ENCODE data around the gene TBC1D9.

DNA sequence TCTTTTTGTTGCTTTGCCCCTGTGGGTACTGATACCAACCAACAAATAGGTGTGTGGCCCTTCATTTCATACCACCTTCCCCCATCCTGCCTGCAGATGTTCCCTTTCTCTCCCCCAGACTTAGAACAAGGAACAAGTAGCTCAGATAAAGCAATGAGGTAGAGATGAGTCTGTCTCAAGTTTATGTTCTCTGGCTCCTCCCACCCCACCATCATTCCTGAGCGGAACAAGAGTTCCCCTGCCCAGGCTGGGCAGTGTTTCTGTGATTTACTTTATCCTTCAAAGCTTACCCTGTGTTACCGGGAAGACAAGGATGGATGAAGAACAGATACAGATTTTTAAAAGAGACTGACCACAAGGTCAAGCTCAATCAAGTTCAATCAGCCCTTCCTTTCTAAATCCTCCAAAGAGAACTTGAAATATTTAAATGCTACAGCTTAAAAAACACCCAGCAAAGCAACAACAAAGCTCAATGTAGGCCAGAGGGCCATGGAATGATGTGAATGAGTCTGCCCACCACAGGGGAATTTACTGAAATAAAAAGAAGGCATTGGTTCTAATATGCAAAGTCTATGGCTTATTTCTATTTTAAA lies 107.4 kb downstream of the TBC1D9 start:
- TF ChIP-seq CTCF (IDR thresholded peaks at IDR 0.05; ENCODE audit: low read length) (no peak), EZH2 (IDR thresholded peaks at IDR 0.05; ENCODE audit: borderline replicate concordance, low read length) (no peak)
